Epithelial cell of proximal tubule (primary cell): ENCODE data around the gene TMEM130. TPM values are rescaled to one million over a fixed set of nuclear protein-coding genes. Genes with fewer than 3 reads are reported as not detected.

Source experiments
- DNase-seq: peaks from one replicate; pipeline ENCODE4 v3.0.0-alpha.2; 2011; ENCODE audit warnings: low read depth
- H3K4me3 ChIP-seq: 2 replicates; pipeline ENCODE4 v1.5.1; 2011; ENCODE audit warnings: low read depth, mild to moderate bottlenecking, low read length
- total RNA-seq: library from RNA; depleted of rRNA; stranded (reverse); fragments of >200 nt; gene quantifications from 2 replicates; pipeline ENCODE4 v1.2.3, GENCODE V29; 2015
- TF ChIP-seq, protein P1 (sequence below): conservative IDR thresholded peaks from 2 replicates; pipeline ENCODE4 v1.5.1; 2012; ENCODE audit warnings: low read depth, mild to moderate bottlenecking, low read length

Gene TMEM130
- total RNA-seq, 1 donor from 2014 or later = 2.4 TPM

- no peak overlapping the region for H3K4me3 ChIP-seq
- DNase-seq = no peak
- TF ChIP-seq, protein P1, sequence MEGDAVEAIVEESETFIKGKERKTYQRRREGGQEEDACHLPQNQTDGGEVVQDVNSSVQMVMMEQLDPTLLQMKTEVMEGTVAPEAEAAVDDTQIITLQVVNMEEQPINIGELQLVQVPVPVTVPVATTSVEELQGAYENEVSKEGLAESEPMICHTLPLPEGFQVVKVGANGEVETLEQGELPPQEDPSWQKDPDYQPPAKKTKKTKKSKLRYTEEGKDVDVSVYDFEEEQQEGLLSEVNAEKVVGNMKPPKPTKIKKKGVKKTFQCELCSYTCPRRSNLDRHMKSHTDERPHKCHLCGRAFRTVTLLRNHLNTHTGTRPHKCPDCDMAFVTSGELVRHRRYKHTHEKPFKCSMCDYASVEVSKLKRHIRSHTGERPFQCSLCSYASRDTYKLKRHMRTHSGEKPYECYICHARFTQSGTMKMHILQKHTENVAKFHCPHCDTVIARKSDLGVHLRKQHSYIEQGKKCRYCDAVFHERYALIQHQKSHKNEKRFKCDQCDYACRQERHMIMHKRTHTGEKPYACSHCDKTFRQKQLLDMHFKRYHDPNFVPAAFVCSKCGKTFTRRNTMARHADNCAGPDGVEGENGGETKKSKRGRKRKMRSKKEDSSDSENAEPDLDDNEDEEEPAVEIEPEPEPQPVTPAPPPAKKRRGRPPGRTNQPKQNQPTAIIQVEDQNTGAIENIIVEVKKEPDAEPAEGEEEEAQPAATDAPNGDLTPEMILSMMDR = no peak
Measured at GRCh38 chr7:98827258-98827657, 42.6 kb downstream of the TMEM130 start.

DNA sequence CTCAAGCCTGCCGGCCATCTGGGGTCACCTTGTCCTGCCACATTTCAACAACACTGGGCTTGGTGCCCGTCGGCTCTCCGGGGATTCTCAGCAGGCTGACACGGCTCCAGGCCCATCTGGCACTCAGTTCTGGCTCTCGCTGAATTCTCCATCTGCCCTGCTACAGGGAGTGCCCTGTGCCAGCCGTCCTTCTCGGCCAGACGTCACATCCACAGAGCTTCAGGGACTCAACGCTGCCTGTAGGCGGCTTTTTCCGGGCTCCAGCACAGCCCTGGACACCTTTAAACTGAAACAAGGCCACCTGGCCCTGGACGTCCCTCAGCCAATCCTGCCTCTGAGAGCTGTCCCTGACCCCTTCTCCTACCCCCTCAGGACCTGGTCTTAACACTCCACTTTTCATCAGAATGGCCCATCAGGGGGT, 43.0 kb downstream of the TMEM130 start:
- TF ChIP-seq, protein P1 = no peak
- no peak for DNase-seq
- H3K4me3 ChIP-seq = no peak overlapping the region

GRCh38 chr7:98826387-98826786, 43.4 kb downstream of the TMEM130 start:
- no peak overlapping the region for H3K4me3 ChIP-seq
- TF ChIP-seq, protein P1 = no peak
- DNase-seq = no peak

DNA sequence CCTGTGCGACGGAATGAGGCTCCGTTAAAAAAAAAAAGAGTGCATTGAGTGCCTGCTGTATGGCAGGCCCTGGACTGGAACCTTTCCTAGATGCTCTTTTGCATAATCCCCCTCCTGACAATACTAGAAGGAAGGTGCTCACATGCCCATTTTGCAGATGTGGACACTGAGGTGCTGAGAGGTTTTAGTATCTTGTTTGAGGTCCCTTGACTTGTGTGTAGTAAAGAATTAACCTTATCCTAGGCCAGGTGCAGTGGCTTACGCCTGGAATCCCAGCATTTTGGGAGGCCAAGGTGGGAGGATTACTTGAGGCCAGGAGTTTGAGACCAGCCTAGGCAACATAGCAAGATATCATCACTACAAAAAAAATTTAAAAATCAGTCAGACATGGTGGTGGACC, 46.6 kb downstream of the TMEM130 start:
- DNase-seq = no peak
- TF ChIP-seq, protein P1 = no peak
- H3K4me3 ChIP-seq = no peak overlapping the region

DNA sequence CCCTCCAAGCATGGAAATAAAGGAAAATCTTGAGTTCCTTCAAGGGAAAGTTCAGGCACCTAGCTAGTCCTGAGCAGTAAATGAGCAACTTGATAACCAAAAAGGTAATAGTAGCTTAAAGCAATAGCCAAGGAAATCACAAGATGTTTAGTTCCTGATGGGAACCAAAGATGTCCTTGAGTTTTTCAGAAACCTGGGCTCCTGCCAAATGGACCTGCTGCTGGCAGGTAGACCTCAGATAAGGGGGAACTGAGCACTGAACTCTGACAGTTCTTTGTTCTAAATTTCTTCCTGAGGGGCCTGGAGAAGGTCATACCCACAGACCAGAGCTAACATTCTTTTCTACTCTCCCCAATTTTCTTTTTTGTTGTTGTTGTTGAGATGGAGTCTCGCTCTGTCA, 48.5 kb downstream of the TMEM130 start:
- TF ChIP-seq, protein P1 = no peak
- no peak for DNase-seq
- H3K4me3 ChIP-seq = no peak overlapping the region

GRCh38 chr7:98816967-98817710, 52.7 kb downstream of the TMEM130 start:
- TF ChIP-seq, protein P1 = no peak
- no peak overlapping the region for H3K4me3 ChIP-seq
- DNase-seq = no peak

DNA sequence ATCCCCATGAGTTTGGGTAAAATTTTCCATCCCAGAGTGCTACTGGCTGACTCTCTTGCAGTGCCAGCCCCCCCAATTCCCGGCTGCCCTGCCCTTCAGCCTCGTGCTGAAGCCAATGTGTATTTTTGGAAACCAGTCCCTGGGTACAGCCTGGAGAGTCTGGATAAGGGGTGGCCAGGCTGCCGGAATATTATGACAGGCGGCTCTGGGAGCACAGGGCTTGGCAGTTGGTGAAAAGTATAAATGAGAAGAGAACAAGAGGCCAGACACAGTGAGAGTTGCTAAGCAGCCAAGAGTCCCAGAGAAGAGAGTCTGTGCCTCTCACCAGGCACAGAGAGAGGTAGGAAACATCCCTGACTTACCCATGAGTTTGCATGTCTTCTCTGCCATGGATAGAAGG, 53.6 kb downstream of the TMEM130 start:
- H3K4me3 ChIP-seq = no peak overlapping the region
- DNase-seq = no peak
- TF ChIP-seq, protein P1 = no peak
